T-helper 2 cell treated with Interferon-gamma antibody and Interleukin-4, amounts not matched to agents 100 ng/mL and 5 ng/mL, for 36 hours (primary cell): ENCODE measurements around the gene FOCAD. TPM values are rescaled to one million over a fixed set of nuclear protein-coding genes. Genes with fewer than 3 reads are reported as not detected.

Experiments
- intact Hi-C: fragments of 100-400 bp; cut with micrococcal nuclease; formaldehyde crosslinking; loops from one replicate; pipeline ENCODE4 v1.15.1; 2023
- total RNA-seq: library from RNA; stranded (reverse); gene quantifications from 2 replicates; pipeline ENCODE4 v1.2.3, GENCODE V29; 2022

FOCAD gene
- total RNA-seq, 1 donor from 2014 or later = 30.6 TPM

GRCh38 chr9:20788526-20789451, 104.7 kb downstream of the FOCAD start:
- intact Hi-C loops = no loop called here

- intact Hi-C loops = no loop called here
Observed at GRCh38 chr9:20790721-20791120, 106.7 kb downstream of the FOCAD start.

- intact Hi-C loops = no loop called here
Observed at GRCh38 chr9:20791682-20792081, 107.6 kb downstream of the FOCAD start.

- intact Hi-C loops = no loop called here
Observed at GRCh38 chr9:20804489-20805250, 120.6 kb downstream of the FOCAD start.

GRCh38 chr9:20805766-20806165, 121.7 kb downstream of the FOCAD start:
- intact Hi-C loops = no loop called here

GRCh38 chr9:20808002-20808401, 123.9 kb downstream of the FOCAD start:
- intact Hi-C loops = no loop called here

- intact Hi-C loops = no loop called here
Observed at GRCh38 chr9:20811872-20812271, 127.8 kb downstream of the FOCAD start.

- intact Hi-C loops = no loop called here
Observed at GRCh38 chr9:20815923-20816703, 132.1 kb downstream of the FOCAD start.

GRCh38 chr9:20823051-20823450, 139.0 kb downstream of the FOCAD start:
- intact Hi-C loops = no loop called here

- intact Hi-C loops = no loop called here
Observed at GRCh38 chr9:20831028-20831427, 147.0 kb downstream of the FOCAD start.

GRCh38 chr9:20832775-20833174, 148.7 kb downstream of the FOCAD start:
- intact Hi-C loops = no loop called here

- intact Hi-C loops = no loop called here
Observed at GRCh38 chr9:20835377-20836286, 151.6 kb downstream of the FOCAD start.

GRCh38 chr9:20837166-20837565, 153.1 kb downstream of the FOCAD start:
- intact Hi-C loops = no loop called here

GRCh38 chr9:20838218-20838617, 154.2 kb downstream of the FOCAD start:
- intact Hi-C loops = no loop called here

- intact Hi-C loops = no loop called here
Observed at GRCh38 chr9:20844916-20845315, 160.9 kb downstream of the FOCAD start.

GRCh38 chr9:20848490-20848889, 164.4 kb downstream of the FOCAD start:
- intact Hi-C loops = no loop called here

- intact Hi-C loops = no loop called here
Observed at GRCh38 chr9:20853866-20854265, 169.8 kb downstream of the FOCAD start.

- intact Hi-C loops = no loop called here
Observed at GRCh38 chr9:20854444-20854843, 170.4 kb downstream of the FOCAD start.

- intact Hi-C loops = no loop called here
Observed at GRCh38 chr9:20863945-20864344, 179.9 kb downstream of the FOCAD start.

GRCh38 chr9:20865347-20865746, 181.3 kb downstream of the FOCAD start:
- intact Hi-C loops = no loop called here

- intact Hi-C loops = no loop called here
Observed at GRCh38 chr9:20870115-20870514, 186.1 kb downstream of the FOCAD start.
